Measurements from ENCODE around the gene ZNF507.

ZNF507 gene

DNA sequence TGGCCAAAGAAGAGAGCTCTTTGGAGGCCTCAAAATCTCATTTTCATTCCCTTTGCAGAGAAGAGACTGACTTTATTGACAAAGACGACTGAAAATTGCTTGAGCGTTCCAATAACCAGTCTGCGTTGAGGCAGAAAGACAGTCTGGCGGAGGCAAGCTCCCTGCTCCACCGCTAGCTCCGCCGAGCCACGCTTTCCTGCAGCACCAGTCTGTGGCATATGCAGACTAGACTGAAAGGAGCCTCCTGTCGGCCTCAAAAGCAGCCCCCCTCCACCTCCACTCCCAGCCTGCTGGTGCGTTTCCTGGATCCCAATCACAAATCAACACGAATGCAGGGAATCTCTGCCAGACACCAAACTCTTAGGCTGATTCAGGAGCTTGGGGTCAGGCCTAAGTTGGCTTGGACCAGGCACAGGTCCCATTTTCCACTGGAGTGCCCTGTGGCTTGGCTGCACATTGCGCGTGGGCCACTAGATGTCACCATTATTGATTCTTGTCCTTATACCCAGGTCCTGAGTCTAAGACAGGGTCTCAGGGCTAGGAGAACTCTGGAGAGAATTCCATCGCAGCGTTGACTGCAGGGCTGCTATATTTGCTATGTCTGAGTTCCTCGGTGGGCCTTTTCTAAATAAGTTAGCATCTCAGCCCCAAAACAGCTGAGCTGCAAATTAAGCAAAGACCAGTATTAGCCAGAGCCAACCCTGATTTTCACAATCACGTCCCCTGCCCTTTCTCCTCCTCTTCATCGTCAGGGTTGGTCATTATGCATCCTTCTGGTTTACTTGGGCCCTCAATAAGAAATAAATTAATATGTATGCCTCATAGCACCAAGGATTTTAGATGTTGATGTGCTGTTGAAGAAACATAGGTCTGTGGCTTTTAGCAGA, 5.2 kb upstream of the ZNF507 start:
- Histone ChIP-seq H3K27ac (ENCODE audit: low read depth, low read length) (no peak overlapping the region), H2AFZ (ENCODE audit: low read length, unreplicated experiment) (no peak overlapping the region), H3K27me3 (ENCODE audit: insufficient read depth, low read length) (no peaks in the 10 kb centered on the region), H3K36me3 (ENCODE audit: insufficient read depth, low read length) (no peaks in the 10 kb centered on the region), H3K4me1 (ENCODE audit: control insufficient read depth, insufficient read depth, low read length, unreplicated experiment) (no peaks in the 10 kb centered on the region), H3K4me3 (ENCODE audit: low read depth, low read length) (no peak overlapping the region), H3K79me2 (ENCODE audit: control insufficient read depth, insufficient read depth, low read length, unreplicated experiment) (no peaks in the 10 kb centered on the region)

- H3K4me1 ChIP-seq (ENCODE audit: control insufficient read depth, insufficient read depth, low read length, unreplicated experiment), result peaks cover 7% of the 10 kb centered on the region
- H3K4me3 ChIP-seq (ENCODE audit: low read depth, low read length), result no peak overlapping the region
- no peaks in the 10 kb centered on the region for H3K27me3 ChIP-seq (ENCODE audit: insufficient read depth, low read length)
- peaks cover 21% of the 10 kb centered on the region for H3K79me2 ChIP-seq (ENCODE audit: control insufficient read depth, insufficient read depth, low read length, unreplicated experiment)
- no peak overlapping the region for H3K27ac ChIP-seq (ENCODE audit: low read depth, low read length)
- H2AFZ ChIP-seq (ENCODE audit: low read length, unreplicated experiment), result no peak overlapping the region
- H3K36me3 ChIP-seq (ENCODE audit: insufficient read depth, low read length), result no peaks in the 10 kb centered on the region; the same call in 1 of the 2 replicates
Measured at GRCh38 chr19:32342695-32343094, 2.7 kb upstream of the ZNF507 start.

DNA sequence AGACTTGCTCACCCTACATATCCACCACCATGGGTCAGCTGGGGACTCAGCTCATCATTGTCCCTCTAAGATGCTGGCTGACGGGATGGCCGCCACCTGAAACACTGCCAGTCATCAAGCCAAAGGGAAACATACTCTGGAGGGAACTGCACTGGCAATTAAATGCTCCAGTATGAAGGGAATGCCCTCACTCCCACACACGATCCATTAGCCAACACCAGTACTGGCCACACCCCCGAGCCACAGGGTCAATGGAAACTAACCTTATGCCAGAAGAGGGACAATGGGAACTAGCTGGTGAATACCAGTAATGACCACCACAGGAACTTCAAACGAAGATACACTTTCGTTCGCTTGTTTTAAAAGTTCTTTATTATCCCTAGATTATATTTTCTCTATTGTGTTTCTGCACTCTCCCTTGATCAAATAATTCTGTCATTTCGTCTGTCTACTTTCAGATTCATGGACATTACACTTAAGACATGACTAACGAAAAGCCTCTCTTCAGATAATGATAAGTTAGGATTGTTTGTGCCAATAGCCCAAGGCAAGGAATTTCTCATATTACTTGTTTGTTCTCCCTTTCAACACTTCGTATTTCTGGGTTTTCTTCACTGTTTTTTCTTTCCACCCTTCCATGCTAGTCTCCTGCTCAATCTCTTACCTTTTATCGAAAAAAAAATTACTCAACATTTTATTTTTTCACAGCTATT, 1.7 kb upstream of the ZNF507 start:
- no peak overlapping the region for H2AFZ ChIP-seq (ENCODE audit: low read length, unreplicated experiment)
- no peak overlapping the region for H3K4me3 ChIP-seq (ENCODE audit: low read depth, low read length)
- H3K27ac ChIP-seq (ENCODE audit: low read depth, low read length), result no peak overlapping the region

DNA sequence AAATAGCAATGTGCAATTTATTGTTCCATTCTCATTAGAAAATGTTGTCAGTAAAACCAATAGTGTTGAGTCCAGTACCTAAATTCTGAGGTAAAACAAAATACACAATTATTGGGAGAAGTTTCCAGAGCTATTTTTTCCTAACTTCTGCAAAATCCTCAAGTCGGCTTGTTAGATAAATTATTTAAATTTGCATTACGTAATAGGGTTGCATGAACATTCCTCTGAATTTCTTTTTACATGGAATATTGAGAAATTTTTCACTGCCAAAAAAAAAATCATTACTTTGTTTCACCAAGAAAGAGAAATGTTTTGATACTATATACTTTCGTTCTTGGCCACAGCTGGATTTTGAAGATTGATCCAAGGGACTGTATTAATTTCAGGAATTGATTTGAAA, 1.5 kb downstream of the ZNF507 start:
- H3K27ac ChIP-seq (ENCODE audit: low read depth, low read length), result no peak overlapping the region
- no peak overlapping the region for H2AFZ ChIP-seq (ENCODE audit: low read length, unreplicated experiment)
- peaks cover 9% of the 10 kb centered on the region; the same call in 1 of the 2 replicates for H3K36me3 ChIP-seq (ENCODE audit: insufficient read depth, low read length)
- H3K27me3 ChIP-seq (ENCODE audit: insufficient read depth, low read length), result no peaks in the 10 kb centered on the region
- H3K4me3 ChIP-seq (ENCODE audit: low read depth, low read length), result peak overlapping the region; percentile 90
- H3K4me1 ChIP-seq (ENCODE audit: control insufficient read depth, insufficient read depth, low read length, unreplicated experiment), result peaks cover 37% of the 10 kb centered on the region
- peaks cover 48% of the 10 kb centered on the region for H3K79me2 ChIP-seq (ENCODE audit: control insufficient read depth, insufficient read depth, low read length, unreplicated experiment)

More for the DNA sequence above, 1.7 kb upstream of the ZNF507 start:
- H3K27me3 ChIP-seq (ENCODE audit: insufficient read depth, low read length), result no peaks in the 10 kb centered on the region
- H3K79me2 ChIP-seq (ENCODE audit: control insufficient read depth, insufficient read depth, low read length, unreplicated experiment), result peaks cover 32% of the 10 kb centered on the region
- H3K36me3 ChIP-seq (ENCODE audit: insufficient read depth, low read length), result peaks cover 4% of the 10 kb centered on the region; the same call in 1 of the 2 replicates
- peaks cover 8% of the 10 kb centered on the region for H3K4me1 ChIP-seq (ENCODE audit: control insufficient read depth, insufficient read depth, low read length, unreplicated experiment)

GRCh38 chr19:32347573-32347972, 2.2 kb downstream of the ZNF507 start:
- H3K27ac ChIP-seq (ENCODE audit: low read depth, low read length), result no peak overlapping the region
- peaks cover 11% of the 10 kb centered on the region for H3K36me3 ChIP-seq (ENCODE audit: insufficient read depth, low read length)
- peaks cover 43% of the 10 kb centered on the region for H3K4me1 ChIP-seq (ENCODE audit: control insufficient read depth, insufficient read depth, low read length, unreplicated experiment)
- no peaks in the 10 kb centered on the region for H3K27me3 ChIP-seq (ENCODE audit: insufficient read depth, low read length)
- no peak overlapping the region for H2AFZ ChIP-seq (ENCODE audit: low read length, unreplicated experiment)
- H3K79me2 ChIP-seq (ENCODE audit: control insufficient read depth, insufficient read depth, low read length, unreplicated experiment), result peaks cover 53% of the 10 kb centered on the region
- H3K4me3 ChIP-seq (ENCODE audit: low read depth, low read length), result peak overlapping the region; percentile 90

DNA sequence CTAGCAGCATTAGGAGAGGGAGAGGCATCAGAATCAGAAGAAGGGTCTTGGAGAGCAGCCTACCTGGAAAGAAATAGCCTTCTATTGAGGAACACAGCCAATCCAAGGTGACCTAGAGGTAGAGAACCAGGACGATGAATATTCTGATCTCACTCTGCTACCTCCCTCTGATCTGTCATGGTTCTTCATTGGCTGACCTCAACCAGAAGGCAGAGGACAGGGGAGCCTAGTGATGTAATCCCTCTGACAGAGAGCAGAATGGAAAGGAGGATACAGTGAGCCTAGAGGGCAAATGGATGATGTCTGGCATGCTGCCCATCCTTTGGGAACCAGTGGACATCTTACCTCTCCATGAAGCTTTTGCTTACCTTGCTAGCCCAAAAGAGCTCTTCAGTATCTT, 3.6 kb downstream of the ZNF507 start:
- H3K4me1 ChIP-seq (ENCODE audit: control insufficient read depth, insufficient read depth, low read length, unreplicated experiment), result peaks cover 46% of the 10 kb centered on the region
- peaks cover 25% of the 10 kb centered on the region for H3K36me3 ChIP-seq (ENCODE audit: insufficient read depth, low read length)
- H2AFZ ChIP-seq (ENCODE audit: low read length, unreplicated experiment), result no peak overlapping the region
- H3K79me2 ChIP-seq (ENCODE audit: control insufficient read depth, insufficient read depth, low read length, unreplicated experiment), result peaks cover 68% of the 10 kb centered on the region
- H3K27ac ChIP-seq (ENCODE audit: low read depth, low read length), result no peak overlapping the region
- no peak overlapping the region for H3K4me3 ChIP-seq (ENCODE audit: low read depth, low read length)
- H3K27me3 ChIP-seq (ENCODE audit: insufficient read depth, low read length), result no peaks in the 10 kb centered on the region

DNA sequence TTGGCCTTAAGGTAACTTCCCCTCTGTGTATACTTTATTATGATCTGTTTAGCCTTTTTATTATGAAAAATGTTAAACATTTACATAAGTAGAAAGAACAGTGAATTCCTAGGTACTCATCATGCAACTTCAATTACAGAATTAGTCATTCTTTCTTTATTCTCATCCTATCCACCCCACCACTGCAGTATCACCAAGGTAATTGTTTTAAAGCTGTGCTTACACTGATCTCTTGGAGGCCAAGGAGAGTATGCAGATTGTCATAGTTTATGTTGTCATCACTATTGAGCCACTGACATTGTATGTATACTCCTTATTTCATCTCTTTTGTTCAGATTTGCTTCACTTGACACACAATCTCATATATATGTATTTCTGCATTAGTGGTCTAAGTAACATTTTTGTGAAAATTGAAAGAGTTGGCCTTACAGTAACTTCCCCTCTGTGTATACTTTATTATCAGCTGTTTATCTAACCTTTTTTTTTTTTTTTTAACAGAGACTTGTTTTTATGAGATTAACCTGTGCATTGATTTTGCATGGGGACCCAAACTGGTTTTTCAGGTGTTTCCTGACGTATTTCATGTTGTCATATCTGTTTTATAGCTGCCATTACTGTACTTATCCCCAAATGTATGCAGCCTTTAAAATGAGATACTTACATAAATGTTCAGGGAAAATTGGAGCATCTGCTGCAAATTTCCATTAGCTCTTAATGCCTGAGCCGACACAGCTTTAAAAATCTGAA, 4.5 kb downstream of the ZNF507 start:
- H3K4me3 ChIP-seq (ENCODE audit: low read depth, low read length), result no peak overlapping the region
- H3K27ac ChIP-seq (ENCODE audit: low read depth, low read length), result no peak overlapping the region
- H3K36me3 ChIP-seq (ENCODE audit: insufficient read depth, low read length), result peaks cover 32% of the 10 kb centered on the region
- H3K79me2 ChIP-seq (ENCODE audit: control insufficient read depth, insufficient read depth, low read length, unreplicated experiment), result peaks cover 76% of the 10 kb centered on the region
- no peak overlapping the region for H2AFZ ChIP-seq (ENCODE audit: low read length, unreplicated experiment)
- peaks cover 46% of the 10 kb centered on the region for H3K4me1 ChIP-seq (ENCODE audit: control insufficient read depth, insufficient read depth, low read length, unreplicated experiment)
- no peaks in the 10 kb centered on the region for H3K27me3 ChIP-seq (ENCODE audit: insufficient read depth, low read length)

- H3K4me1 ChIP-seq (ENCODE audit: control insufficient read depth, insufficient read depth, low read length, unreplicated experiment), result peaks cover 46% of the 10 kb centered on the region
- peaks cover 81% of the 10 kb centered on the region for H3K79me2 ChIP-seq (ENCODE audit: control insufficient read depth, insufficient read depth, low read length, unreplicated experiment)
- H3K27ac ChIP-seq (ENCODE audit: low read depth, low read length), result peak overlapping the region; percentile 75
Measured at GRCh38 chr19:32350471-32350865, 5.1 kb downstream of the ZNF507 start.

DNA sequence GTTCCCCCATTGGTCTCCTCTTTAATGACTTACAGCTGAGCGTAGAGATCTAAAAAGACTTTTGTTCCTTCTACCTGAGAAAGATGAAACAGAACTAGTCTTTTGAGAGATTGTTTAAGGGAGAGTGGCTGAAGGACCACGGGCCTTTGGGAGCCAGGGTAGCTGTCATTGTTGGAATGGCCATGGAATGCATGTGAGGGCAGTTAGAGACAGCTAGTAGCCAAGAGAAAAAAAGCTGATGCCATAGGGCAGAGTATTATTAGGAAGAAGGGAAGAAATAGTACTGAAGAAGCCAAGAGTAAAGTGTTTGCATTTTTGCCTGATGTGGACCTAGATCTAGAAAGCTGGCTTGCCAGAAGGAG, 5.6 kb downstream of the ZNF507 start:
- H3K27ac ChIP-seq (ENCODE audit: low read depth, low read length), result peak overlapping the region; percentile 75
- peaks cover 37% of the 10 kb centered on the region for H3K36me3 ChIP-seq (ENCODE audit: insufficient read depth, low read length)
- H3K79me2 ChIP-seq (ENCODE audit: control insufficient read depth, insufficient read depth, low read length, unreplicated experiment), result peaks cover 77% of the 10 kb centered on the region
- H3K4me3 ChIP-seq (ENCODE audit: low read depth, low read length), result peak overlapping the region; percentile 51; the same call in 1 of the 2 replicates
- no peak overlapping the region for H2AFZ ChIP-seq (ENCODE audit: low read length, unreplicated experiment)
- no peaks in the 10 kb centered on the region for H3K27me3 ChIP-seq (ENCODE audit: insufficient read depth, low read length)
- peaks cover 46% of the 10 kb centered on the region for H3K4me1 ChIP-seq (ENCODE audit: control insufficient read depth, insufficient read depth, low read length, unreplicated experiment)

More at GRCh38 chr19:32350471-32350865, 5.1 kb downstream of the ZNF507 start:
- peaks cover 37% of the 10 kb centered on the region for H3K36me3 ChIP-seq (ENCODE audit: insufficient read depth, low read length)
- no peaks in the 10 kb centered on the region for H3K27me3 ChIP-seq (ENCODE audit: insufficient read depth, low read length)
- H2AFZ ChIP-seq (ENCODE audit: low read length, unreplicated experiment), result no peak overlapping the region
- H3K4me3 ChIP-seq (ENCODE audit: low read depth, low read length), result no peak overlapping the region

DNA sequence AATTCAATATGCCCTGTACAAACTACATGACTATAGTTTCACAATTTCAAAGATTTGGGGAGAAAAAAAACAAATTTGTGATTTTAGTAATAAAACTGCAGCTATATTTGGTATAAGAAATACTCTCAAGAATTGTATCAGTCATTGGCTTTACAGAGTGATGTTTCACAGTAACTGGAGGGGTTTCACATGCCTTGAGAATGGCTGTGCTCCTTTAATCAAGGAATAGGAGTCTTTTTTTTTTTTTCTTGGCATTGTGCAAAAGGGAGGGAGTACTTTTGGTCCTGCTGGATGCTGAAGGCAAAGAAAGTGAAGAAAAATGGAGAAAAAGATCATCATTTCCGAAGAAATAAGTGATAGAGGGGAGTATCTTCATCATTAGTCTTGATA, 6.8 kb downstream of the ZNF507 start:
- Histone ChIP-seq H3K4me3 (ENCODE audit: low read depth, low read length) (peak overlapping the region; percentile 73), H3K36me3 (ENCODE audit: insufficient read depth, low read length) (peaks cover 37% of the 10 kb centered on the region), H2AFZ (ENCODE audit: low read length, unreplicated experiment) (no peak overlapping the region), H3K27ac (ENCODE audit: low read depth, low read length) (peak overlapping the region; percentile 97), H3K79me2 (ENCODE audit: control insufficient read depth, insufficient read depth, low read length, unreplicated experiment) (peaks cover 70% of the 10 kb centered on the region), H3K27me3 (ENCODE audit: insufficient read depth, low read length) (no peaks in the 10 kb centered on the region), H3K4me1 (ENCODE audit: control insufficient read depth, insufficient read depth, low read length, unreplicated experiment) (peaks cover 43% of the 10 kb centered on the region)
